Erythroblast (primary cell): ENCODE results near the gene TMEM209.
"Not testable (repeated sequence)": the region's sequence is repeated elsewhere in the genome, so short reads cannot be mapped to it uniquely, and the experiment has no call there.

Experiments used
- DNase-seq, 2 experiments: peaks; one replicate each; lab custom pipeline; 2025; lab: John Stamatoyannopoulos, UW
- GATA1 ChIP-seq: IDR thresholded peaks from 2 replicates; pipeline ENCODE4 v1.6.1; 2011; ENCODE audit warnings: low read depth, mild to moderate bottlenecking, control low read depth, low read length, moderate library complexity
- POLR2A ChIP-seq: IDR thresholded peaks from 2 replicates; pipeline ENCODE4 v1.6.1; 2011; ENCODE audit warnings: mild to moderate bottlenecking, low read length

TMEM209 gene

GRCh38 chr7:130157700-130158099, 47.5 kb downstream of the TMEM209 start:
- no peak for DNase-seq
- TF ChIP-seq POLR2A (no peak), GATA1 (no peak)

GRCh38 chr7:130156140-130156539, 49.1 kb downstream of the TMEM209 start:
- no peak for DNase-seq
- no peak for TF ChIP-seq POLR2A
- TF ChIP-seq GATA1 = no peak

DNA sequence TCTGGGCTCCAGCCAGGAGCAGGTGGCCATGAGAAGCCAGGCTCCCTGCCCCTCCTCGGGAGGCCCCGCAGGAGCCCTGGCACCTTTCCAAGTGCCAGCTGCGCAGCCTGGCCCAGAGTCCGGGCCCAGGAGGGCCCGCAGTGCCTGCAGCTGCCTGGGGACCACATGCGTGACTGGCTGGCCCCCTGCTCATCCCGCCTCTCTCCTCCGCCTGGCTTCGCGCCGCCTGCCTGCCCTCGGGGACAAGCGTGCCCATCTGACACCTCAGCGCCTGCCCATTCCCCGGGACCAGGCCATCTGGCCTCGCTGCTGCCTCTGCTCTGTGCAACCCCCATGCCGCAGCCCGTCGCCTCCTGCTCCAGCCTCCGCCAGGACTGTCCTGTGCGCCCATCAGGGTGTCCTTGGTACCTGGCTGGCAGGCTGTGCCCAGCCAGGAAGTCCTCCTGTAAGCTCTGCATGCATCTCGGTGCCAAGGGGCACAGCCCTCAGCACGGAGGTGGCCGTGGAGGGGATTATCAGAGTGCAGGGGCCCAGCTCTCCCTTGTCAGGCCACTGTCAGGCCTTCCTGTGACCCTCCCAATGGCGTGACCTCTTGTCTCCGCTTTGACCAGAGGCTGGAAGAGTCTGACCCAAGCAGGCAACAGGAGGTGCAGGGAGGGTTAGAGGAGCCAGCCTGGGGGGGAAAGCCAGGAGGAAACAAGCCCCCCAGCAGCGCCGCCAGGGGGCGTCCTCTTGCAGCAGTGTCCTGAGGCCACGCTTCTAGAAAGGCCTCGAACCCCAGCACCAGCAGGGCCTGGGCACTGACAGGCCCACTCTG, 50.5 kb downstream of the TMEM209 start:
- peak in 1 of 2 experiments; percentile 12 for DNase-seq
- TF ChIP-seq POLR2A = no peak
- no peak for TF ChIP-seq GATA1

DNA sequence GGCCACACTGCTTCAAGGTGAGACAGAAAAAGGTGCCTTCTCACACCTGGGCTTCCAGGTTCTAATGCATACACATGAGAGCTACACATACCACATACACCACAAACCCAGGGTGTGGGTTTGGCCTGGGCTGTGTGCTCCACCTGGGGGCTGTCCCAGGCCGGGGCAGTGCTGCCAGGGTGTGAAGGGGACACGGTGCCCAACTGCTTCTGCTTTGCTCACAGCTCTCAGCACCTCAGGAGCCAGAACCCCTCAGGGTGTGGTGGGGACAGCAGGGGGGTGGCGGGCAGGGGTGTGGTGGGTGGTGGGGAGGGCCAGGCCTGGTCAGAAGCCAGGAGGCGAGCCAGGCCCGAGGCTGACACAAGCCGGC, 51.1 kb downstream of the TMEM209 start:
- DNase-seq = peak in 1 of 2 experiments; percentile 13
- TF ChIP-seq GATA1 = no peak
- TF ChIP-seq POLR2A = no peak

DNA sequence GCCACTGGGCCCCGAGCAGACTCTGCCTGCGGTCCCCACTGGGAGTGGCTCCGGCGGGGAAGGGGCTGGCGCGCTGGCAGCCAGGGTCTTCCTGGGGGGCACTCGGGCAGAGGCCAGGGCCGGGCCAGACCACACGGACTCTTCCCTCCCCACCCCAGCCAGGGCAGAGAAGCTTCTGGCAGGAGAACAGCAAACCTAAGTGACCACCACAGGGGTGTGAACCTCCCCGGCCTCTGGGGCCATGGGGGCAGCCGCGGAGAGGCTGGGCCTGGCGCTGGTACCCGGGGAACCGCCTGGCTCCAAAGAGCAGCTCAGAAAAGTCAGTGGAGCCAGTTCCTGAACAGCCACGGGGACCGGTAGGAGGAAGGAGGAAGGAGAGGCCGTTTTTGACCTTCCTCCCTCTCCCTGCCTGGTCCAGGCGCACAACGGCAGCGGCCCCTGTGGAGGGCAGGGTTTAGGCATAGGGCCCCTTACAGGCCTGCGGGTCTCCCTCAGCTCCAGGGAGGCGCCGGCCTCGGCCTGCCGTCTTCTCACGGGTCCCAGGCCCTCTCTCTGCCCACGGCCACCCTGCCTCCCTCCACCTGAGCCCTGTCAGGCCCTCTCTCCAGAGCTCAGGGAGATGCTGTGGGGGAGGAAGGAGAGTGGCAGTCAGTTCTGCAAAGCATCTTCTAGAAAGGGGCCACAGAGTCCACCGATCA, 51.8 kb downstream of the TMEM209 start:
- TF ChIP-seq GATA1 = no peak
- TF ChIP-seq POLR2A = no peak
- no peak for DNase-seq

GRCh38 chr7:130152493-130153210, 52.6 kb downstream of the TMEM209 start:
- no peak for TF ChIP-seq POLR2A
- no peak for TF ChIP-seq GATA1
- DNase-seq = peak in 1 of 2 experiments; percentile 32

DNA sequence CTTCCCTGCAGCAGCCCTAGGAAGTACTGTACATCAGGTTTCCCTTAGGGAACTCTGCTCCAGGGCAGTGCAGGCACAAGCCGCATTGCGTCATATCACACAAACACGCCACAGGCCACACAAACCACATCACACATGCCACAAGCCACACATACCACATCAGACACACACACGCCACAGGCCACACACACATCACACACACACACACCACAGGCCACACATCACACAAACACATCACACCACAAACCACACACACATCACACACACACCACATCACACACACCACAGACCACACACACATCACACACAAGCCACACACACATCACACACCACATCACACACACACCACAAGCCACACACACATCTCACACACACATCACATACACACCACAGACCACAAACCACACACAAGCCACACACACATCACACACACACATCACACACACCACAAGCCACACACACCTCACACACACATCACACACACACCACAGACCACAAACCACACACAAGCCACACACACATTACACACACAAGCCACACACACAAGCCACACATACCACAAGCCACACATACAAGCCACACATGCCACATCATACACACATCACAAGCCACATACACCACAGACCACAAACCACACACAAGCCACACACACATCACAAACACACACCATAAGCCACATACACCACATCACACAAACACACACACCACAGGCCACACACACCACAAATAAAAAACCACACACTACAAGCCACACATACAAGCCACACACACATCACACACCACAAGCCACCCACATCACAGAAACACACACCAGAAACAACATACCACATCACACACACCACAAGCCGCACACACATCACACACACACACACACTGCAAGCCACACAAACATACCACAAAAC, 53.4 kb downstream of the TMEM209 start:
- TF ChIP-seq POLR2A (no peak), GATA1 (no peak)
- peak; percentile 22 to 44 for DNase-seq

DNA sequence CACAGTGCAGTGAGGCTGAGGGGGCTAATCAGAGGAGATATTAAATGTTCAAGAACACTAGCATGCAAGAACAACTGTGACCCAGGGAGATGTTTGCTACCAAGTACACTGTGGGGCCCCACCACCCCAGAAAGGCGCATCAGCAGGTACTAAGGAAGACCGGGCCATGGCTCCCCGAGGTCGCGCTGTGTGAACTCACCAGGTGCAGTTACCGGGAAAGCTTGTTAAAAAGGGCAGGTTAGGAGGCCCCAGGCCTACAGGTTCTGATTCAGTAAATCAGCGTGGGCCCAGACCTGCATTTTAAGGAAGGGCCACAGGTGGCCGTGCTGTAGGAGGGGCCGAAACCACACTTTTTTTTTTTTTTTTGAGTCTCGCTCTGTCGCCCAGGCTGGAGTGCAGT, 54.6 kb downstream of the TMEM209 start:
- no peak for DNase-seq
- TF ChIP-seq POLR2A (no peak), GATA1 (no peak)

DNA sequence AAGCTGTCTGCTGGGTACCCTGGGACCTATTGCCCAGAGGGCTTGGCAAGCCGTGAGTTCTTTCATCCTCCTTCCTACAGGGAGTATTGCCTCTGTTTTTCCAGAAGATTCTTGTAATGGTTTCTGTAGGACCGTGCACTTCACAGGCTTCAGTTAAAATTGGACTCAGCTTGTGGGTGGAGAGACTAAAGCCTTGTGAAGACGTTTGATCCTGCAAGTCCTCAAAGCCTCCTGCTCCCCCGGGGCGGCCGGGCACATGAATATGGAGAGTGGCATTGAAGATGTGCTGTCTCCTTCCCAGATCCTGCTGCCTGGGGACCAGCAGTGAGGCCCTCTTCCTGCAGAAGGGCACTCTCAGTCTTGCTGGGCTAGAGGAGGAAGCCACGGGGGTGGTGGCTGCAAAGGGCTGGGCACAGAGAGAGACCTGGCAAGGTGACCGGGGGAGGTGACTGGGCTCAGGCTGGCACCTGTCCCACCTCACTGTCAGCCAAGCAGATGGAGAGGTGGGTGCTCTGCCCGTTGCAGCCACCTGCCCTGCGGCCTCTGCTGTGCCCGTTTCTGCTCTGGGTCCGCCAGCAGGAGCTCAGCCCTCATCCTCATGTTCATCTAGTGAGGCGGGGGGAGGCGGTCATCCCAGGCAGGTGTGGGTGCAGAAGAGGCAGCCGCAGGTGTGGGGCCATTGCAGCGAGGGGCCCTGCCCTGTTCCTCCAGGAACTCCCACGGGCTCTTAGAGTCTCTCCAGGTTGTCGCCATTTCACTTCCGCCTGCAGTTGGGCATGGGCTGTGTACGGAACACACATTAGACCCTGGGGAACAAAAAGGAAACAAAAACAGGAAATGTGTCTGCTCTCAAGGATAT, 55.7 kb downstream of the TMEM209 start:
- TF ChIP-seq POLR2A (no peak), GATA1 (no peak)
- no peak for DNase-seq

GRCh38 chr7:130148561-130148960, 56.6 kb downstream of the TMEM209 start:
- no peak for DNase-seq
- TF ChIP-seq GATA1 = no peak
- no peak for TF ChIP-seq POLR2A

GRCh38 chr7:130147710-130148325, 57.4 kb downstream of the TMEM209 start:
- no peak for TF ChIP-seq POLR2A
- TF ChIP-seq GATA1 = no peak
- no peak for DNase-seq

DNA sequence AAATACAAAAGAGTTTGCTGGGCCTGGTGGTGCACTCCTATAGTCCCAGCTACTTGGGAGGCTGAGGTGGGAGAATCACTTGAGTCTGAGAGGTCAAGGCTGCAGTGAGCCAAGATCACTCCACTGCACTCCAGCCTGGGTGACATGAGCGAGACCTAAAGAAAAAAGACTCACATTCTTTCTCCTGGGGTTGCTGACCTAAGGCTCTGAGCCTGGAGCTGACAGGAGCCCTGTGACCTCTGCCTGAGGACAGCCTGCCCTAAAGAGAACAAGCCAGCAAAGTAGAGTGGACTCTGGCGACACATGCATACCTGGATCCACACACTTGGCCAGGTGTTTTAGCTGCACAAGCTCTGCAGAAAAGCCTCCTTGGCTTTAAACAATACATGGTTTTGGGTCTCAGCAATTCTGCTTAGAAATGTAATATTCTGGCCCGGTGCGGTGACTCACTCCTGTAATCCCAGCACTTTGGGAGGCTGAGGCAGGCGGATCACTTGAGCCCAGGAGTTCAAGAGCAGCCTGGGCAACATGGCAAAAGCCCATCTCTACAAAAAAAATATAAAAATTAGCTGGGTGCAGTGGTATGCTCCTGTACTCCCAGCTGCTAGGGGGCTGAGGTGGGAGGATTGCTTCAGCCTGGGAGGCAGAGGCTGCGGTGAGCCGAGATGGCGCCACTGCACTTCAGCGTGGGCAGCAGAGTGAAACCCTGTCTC, 58.4 kb downstream of the TMEM209 start:
- TF ChIP-seq POLR2A (no peak), GATA1 (no peak)
- no peak for DNase-seq

GRCh38 chr7:130146142-130146541, 59.1 kb downstream of the TMEM209 start:
- DNase-seq = not testable (repeated sequence)
